Measurements from ENCODE around the gene AMN1.

DNA sequence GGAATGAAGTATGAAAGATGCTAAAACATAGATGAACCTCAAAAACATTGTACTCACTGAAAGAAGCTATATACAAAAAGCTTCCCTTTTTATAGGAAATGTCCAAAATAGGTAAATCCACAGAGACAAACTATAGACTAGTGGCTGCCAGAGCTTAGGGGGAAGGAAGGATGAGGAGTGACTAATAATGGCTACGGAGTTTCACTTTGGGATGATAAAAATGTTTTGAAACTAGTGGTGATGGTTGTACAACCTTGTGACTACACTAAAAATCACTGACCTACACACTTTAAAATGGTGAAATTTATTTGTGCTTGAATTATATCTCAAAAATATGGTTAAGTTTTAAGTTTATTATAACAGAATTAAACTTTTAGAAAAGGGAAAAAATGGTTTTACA is 37.1 kb upstream of the AMN1 start:
- TF ChIP-seq EP300 (IDR thresholded peaks at IDR 0.05): no peak
- TF ChIP-seq POLR2A (IDR thresholded peaks at IDR 0.05): no peak

All from ovary (tissue), 1 donor.